ENCODE data around the gene FAM161A. TPM values are rescaled to one million over a fixed set of nuclear protein-coding genes. Genes with fewer than 3 reads are reported as not detected.
"Not testable (repeated sequence)": the region's sequence is repeated elsewhere in the genome, so short reads cannot be mapped to it uniquely, and the experiment has no call there.

Gene FAM161A
- total RNA-seq, 1 experiment from 2014 or later: 12.8 TPM

- DNase-seq (ENCODE audit: low spot score): no peak
- ChIA-PET POLR2A (ENCODE audit: low non-redundant PET) (no interaction called here), CTCF (no interaction called here)
- H3K36me3 ChIP-seq (ENCODE audit: insufficient read depth, low read length, poor library complexity, severe bottlenecking): no peaks in the 10 kb centered on the region
- H3K9me3 ChIP-seq (ENCODE audit: low read depth, low read length, poor library complexity, severe bottlenecking): no peaks in the 10 kb centered on the region
- intact Hi-C loops (cut with micrococcal nuclease; ENCODE audit: unreplicated experiment): no loop called here
- no peaks in the 10 kb centered on the region for H3K27me3 ChIP-seq (replicated peaks; ENCODE audit: insufficient read depth, low read depth, low read length, poor library complexity)
- H3K4me3 ChIP-seq (ENCODE audit: low read depth, low read length, poor library complexity, severe bottlenecking): no peak overlapping the region
- no peak overlapping the region for H3K27ac ChIP-seq (ENCODE audit: low read depth, low read length, poor library complexity, severe bottlenecking)
- no peak for TF ChIP-seq EZH2 (IDR thresholded peaks at IDR 0.05; ENCODE audit: borderline replicate concordance, low read depth, low read length, poor library complexity, severe bottlenecking)
- TF ChIP-seq, protein P1, sequence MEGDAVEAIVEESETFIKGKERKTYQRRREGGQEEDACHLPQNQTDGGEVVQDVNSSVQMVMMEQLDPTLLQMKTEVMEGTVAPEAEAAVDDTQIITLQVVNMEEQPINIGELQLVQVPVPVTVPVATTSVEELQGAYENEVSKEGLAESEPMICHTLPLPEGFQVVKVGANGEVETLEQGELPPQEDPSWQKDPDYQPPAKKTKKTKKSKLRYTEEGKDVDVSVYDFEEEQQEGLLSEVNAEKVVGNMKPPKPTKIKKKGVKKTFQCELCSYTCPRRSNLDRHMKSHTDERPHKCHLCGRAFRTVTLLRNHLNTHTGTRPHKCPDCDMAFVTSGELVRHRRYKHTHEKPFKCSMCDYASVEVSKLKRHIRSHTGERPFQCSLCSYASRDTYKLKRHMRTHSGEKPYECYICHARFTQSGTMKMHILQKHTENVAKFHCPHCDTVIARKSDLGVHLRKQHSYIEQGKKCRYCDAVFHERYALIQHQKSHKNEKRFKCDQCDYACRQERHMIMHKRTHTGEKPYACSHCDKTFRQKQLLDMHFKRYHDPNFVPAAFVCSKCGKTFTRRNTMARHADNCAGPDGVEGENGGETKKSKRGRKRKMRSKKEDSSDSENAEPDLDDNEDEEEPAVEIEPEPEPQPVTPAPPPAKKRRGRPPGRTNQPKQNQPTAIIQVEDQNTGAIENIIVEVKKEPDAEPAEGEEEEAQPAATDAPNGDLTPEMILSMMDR (conservative IDR thresholded peaks at IDR 0.05; ENCODE audit: low read depth, low read length): no peak
- H3K4me1 ChIP-seq (ENCODE audit: insufficient read depth, low read length, poor library complexity, severe bottlenecking): no peaks in the 10 kb centered on the region
- BruUV-seq (replicated peaks): no TSS peak
Measured at GRCh38 chr2:61811821-61812220, 42.0 kb downstream of the FAM161A start.

- H3K27ac ChIP-seq (ENCODE audit: low read depth, low read length, poor library complexity, severe bottlenecking); CTCF ChIA-PET; H3K4me1 ChIP-seq (ENCODE audit: insufficient read depth, low read length, poor library complexity, severe bottlenecking); H3K36me3 ChIP-seq (ENCODE audit: insufficient read depth, low read length, poor library complexity, severe bottlenecking); intact Hi-C loops (cut with micrococcal nuclease; ENCODE audit: unreplicated experiment); H3K4me3 ChIP-seq (ENCODE audit: low read depth, low read length, poor library complexity, severe bottlenecking); DNase-seq (ENCODE audit: low spot score); H3K9me3 ChIP-seq (ENCODE audit: low read depth, low read length, poor library complexity, severe bottlenecking); POLR2A ChIA-PET (ENCODE audit: low non-redundant PET); BruUV-seq (replicated peaks); H3K27me3 ChIP-seq (replicated peaks; ENCODE audit: insufficient read depth, low read depth, low read length, poor library complexity): not testable (repeated sequence)
Measured at GRCh38 chr2:61810203-61810602, 43.7 kb downstream of the FAM161A start.

DNA sequence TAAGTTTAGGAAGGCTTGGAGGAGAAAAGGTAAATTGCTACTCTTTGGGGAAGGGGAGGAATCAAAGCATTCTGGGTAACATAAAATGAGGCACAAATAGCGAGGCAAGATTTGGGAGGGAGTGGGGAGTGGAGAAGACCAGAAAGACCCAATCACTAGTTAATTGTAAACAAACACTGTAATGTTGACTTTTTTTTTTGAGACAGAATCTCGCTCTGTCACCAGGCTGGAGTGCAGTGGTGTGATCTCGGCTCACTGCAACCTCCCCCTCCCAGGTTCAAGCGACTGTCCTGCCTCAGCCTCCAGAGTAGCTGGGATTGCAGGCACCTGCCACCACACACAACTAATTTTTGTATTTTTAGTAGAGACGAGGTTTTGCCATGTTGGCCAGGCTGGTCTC is 45.2 kb downstream of the FAM161A start:
- DNase-seq (ENCODE audit: low spot score); BruUV-seq (replicated peaks); H3K27ac ChIP-seq (ENCODE audit: low read depth, low read length, poor library complexity, severe bottlenecking); H3K4me3 ChIP-seq (ENCODE audit: low read depth, low read length, poor library complexity, severe bottlenecking); H3K4me1 ChIP-seq (ENCODE audit: insufficient read depth, low read length, poor library complexity, severe bottlenecking); H3K27me3 ChIP-seq (replicated peaks; ENCODE audit: insufficient read depth, low read depth, low read length, poor library complexity); H3K36me3 ChIP-seq (ENCODE audit: insufficient read depth, low read length, poor library complexity, severe bottlenecking); POLR2A ChIA-PET (ENCODE audit: low non-redundant PET); H3K9me3 ChIP-seq (ENCODE audit: low read depth, low read length, poor library complexity, severe bottlenecking); CTCF ChIA-PET; intact Hi-C loops (cut with micrococcal nuclease; ENCODE audit: unreplicated experiment): not testable (repeated sequence)

GRCh38 chr2:61807036-61807757 is 46.7 kb downstream of the FAM161A start:
- POLR2A ChIA-PET (ENCODE audit: low non-redundant PET): no interaction called here
- Histone ChIP-seq H3K4me3 (ENCODE audit: low read depth, low read length, poor library complexity, severe bottlenecking) (no peak overlapping the region), H3K36me3 (ENCODE audit: insufficient read depth, low read length, poor library complexity, severe bottlenecking) (no peaks in the 10 kb centered on the region), H3K27ac (ENCODE audit: low read depth, low read length, poor library complexity, severe bottlenecking) (no peak overlapping the region), H3K9me3 (ENCODE audit: low read depth, low read length, poor library complexity, severe bottlenecking) (no peaks in the 10 kb centered on the region), H3K27me3 (replicated peaks; ENCODE audit: insufficient read depth, low read depth, low read length, poor library complexity) (no peaks in the 10 kb centered on the region), H3K4me1 (ENCODE audit: insufficient read depth, low read length, poor library complexity, severe bottlenecking) (no peaks in the 10 kb centered on the region)
- CTCF ChIA-PET: no interaction called here
- intact Hi-C loops (cut with micrococcal nuclease; ENCODE audit: unreplicated experiment): no loop called here
- no peak for TF ChIP-seq EZH2 (IDR thresholded peaks at IDR 0.05; ENCODE audit: borderline replicate concordance, low read depth, low read length, poor library complexity, severe bottlenecking)
- TF ChIP-seq, protein P1 (conservative IDR thresholded peaks at IDR 0.05; ENCODE audit: low read depth, low read length): no peak
- BruUV-seq (replicated peaks): no TSS peak
- DNase-seq (ENCODE audit: low spot score): no peak
